Limb (tissue), 2 donors: Measurements from ENCODE around the gene BMX.

Source experiments
- DNase-seq, 2 donors: peaks; one replicate each; pipeline ENCODE4 v3.0.0-alpha.2; 2016; ENCODE audit errors: extremely low spot score in 2 of 2

The BMX gene

GRCh38 chrX:15570145-15570544, 69.5 kb downstream of the BMX start:
- no peak for DNase-seq

DNA sequence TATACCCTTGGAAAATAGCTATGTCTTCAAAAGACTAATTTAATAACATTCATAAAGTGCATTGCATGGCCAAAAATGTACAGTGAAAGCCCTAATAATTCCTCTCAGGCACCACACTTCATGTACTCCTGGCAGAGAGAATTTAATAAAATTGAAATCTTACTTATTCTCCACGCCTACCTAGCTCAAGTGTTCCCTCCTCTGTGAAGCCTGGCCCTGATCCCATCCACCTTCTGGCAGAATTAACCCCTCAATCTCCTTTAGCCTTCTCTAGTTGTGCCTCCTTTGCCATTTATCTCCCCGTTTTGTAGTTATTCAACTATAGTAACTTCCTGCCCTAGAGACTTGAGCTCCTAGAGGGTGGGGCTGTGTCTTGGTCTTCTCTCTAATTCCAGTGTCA, 73.4 kb downstream of the BMX start:
- DNase-seq: no peak

GRCh38 chrX:15576019-15576418, 75.4 kb downstream of the BMX start:
- DNase-seq: no peak

- DNase-seq: no peak
Observed at GRCh38 chrX:15579778-15580747, 79.5 kb downstream of the BMX start.

DNA sequence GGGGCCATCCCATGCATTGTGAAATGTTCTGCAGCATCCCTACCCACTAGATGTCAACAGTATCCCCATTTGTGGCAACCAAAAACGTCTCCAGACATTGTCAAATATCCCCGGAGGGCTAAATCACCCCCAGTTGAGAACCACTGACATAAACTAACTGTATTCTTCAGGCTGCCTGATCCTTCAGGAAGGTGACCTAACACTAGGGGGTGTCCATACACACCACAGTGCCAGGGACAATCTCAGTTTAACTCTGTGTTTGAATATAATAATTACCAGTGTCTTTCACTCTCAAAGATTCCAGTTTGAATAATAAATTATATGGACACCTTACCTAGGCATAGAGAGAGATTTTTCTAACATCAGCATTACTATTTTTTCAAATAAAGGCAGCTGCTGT, 93.8 kb downstream of the BMX start:
- DNase-seq: no peak

GRCh38 chrX:15598026-15598425, 97.4 kb downstream of the BMX start:
- no peak for DNase-seq

DNA sequence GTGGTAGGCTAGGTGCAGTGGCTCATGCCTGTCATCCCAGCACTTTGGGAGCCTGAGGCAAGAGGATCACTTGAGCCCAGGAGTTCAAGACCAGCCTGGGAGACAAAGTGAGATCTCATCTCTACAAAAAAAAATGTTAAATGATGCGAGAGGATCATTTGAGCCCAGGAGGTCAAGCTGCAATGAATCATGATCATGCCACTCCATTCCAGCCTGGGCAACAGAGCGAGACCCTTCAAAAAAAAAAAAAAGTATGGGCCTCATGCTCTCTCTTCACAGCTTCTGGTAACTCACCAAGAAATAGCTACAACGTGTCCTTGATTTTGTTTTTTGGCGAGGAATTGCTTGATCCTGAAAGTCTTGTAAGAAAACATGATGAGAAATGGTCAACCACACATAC, 98.9 kb downstream of the BMX start:
- DNase-seq: no peak

- no peak for DNase-seq
Observed at GRCh38 chrX:15600049-15600448, 99.4 kb downstream of the BMX start.

DNA sequence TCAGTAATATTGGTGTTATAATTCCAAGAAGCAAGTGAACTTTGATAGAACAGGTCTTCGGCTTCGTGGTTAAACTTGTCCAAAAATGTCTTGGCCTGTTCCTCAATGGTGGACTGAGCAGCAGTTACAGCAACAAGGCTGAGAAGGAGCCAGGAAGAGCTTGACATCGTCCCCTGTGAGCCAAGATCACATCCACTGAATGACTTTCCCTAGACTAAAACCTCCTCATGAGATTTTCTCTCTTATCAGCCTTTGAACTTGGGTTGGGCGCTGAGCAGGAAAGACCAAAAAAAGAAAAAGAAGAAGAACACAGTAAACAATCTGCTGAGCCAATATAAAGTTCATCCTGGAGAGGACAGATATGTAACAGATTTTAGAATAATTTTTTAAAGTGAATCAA, 100.1 kb downstream of the BMX start, which contains the start of gene ACE2:
ACE2 (minus strand) TSS at position 216 of the 400 bp plus-strand sequence; CDS start at position 167, 49 bp downstream.
- DNase-seq: no peak

DNA sequence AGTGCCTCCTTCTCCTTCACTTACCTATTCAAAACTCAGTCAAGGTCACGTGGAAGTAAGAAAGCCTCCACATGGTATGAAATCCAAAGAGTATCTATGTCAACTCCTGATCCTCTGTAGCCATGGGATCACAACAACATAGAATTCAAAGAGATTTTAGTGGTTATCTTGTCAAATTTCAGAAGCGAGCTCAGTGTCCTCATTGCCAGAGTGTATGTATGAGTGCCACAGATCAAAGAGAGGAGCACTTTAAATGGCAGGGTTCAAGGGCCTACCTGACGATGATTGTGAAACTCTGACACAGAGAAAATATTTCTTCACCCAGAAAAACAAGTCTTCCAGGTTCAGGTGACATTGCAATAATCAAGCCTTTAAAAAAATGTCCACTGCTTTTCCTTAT, 101.3 kb downstream of the BMX start:
- no peak for DNase-seq

DNA sequence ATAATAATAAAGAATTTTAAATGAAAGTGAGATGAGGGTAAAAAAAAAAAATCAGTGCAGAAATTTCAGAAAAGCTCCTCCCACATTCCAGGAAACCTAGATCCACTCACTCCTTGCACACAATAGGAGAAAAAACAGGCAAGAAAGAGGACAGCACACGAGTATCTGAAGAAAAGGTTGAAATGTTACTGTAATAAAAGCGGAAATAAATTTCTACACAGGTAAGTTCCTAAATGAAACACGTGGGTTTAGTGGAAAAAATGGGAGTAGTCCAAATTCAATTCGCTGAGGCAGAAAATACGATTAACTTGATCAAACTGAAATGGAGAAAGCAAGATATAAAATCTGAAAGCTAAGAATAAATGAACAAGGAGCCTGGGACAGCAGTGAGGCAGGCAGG, 102.2 kb downstream of the BMX start:
- DNase-seq: no peak

GRCh38 chrX:15605226-15605625, 104.6 kb downstream of the BMX start:
- DNase-seq: no peak
